EL (cell line): Measurements from ENCODE around the gene RNF5.
"Not testable (repeated sequence)": the region's sequence is repeated elsewhere in the genome, so short reads cannot be mapped to it uniquely, and the experiment has no call there.

ENCODE experiments used
- DNase-seq: peaks from one replicate; pipeline ENCODE4 v3.0.0-alpha.2; 2016

RNF5 gene, protein sequence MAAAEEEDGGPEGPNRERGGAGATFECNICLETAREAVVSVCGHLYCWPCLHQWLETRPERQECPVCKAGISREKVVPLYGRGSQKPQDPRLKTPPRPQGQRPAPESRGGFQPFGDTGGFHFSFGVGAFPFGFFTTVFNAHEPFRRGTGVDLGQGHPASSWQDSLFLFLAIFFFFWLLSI

DNA sequence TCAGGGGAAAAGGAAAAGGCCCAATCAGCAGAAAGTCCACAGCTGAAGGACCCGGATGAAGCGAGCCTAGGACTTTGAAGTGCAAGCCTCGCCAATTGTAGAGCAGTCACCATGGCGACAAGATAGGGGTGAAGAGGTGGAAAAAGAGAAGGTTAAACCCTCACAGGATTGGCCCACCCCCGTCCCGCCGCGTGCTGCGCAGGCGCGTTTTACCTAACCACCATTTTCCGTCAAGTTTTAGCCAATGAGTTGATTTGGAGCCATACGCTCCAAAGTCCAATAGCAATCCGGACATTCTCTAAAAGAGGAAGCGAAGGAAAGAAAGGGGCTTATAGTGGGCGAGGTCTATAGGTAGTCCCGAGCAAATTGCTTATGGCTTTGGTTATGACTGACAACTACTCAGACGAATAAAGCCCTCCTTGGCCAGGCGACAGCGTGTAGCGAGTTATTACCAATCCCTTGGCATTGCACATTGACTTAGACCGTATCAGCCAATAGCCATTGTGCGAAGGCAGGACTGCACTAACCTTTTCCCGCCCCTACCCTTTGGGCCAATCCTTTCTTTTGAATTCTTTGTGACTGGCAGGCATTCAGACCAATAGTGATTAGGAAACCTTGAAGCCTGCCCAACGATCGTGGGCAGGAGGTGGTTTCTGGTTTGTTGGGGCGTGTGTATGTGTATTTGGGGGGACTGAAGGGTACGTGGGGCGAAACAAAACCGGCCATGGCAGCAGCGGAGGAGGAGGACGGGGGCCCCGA, at the start of gene RNF5:
Gene RNF5 (plus strand): TSS at position 618 of the 759 bp plus-strand sequence. CDS start 107 bp downstream, at position 725.
- DNase-seq = peak; percentile 100

DNA sequence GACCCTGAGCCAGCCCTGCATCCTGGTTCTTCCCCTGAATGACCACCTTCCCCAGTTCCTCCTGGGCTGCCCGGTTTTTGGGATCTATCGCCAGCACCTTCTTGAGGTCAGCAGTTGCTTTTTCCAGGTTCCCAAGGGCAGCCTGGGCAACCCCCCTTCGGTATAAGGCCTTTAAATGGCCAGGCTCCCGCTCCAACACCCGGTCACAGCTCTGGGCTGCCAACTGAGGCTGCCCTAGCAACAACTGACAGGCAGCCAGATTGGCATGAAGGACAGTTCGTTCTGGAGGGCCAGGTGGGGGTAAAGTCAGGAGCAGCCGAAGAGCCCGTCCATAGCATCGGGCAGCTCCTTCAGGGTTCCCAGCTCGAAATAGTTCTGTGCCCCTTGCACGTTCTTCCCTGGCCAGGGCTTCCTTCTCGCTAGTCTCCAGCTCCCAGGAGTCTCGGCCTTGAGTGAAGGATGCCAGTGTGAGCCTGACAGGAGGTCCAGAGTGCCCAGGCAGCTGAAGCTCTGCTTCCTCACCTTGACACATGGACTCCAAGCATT, 49.4 kb upstream of the RNF5 start:
- no peak for DNase-seq

DNA sequence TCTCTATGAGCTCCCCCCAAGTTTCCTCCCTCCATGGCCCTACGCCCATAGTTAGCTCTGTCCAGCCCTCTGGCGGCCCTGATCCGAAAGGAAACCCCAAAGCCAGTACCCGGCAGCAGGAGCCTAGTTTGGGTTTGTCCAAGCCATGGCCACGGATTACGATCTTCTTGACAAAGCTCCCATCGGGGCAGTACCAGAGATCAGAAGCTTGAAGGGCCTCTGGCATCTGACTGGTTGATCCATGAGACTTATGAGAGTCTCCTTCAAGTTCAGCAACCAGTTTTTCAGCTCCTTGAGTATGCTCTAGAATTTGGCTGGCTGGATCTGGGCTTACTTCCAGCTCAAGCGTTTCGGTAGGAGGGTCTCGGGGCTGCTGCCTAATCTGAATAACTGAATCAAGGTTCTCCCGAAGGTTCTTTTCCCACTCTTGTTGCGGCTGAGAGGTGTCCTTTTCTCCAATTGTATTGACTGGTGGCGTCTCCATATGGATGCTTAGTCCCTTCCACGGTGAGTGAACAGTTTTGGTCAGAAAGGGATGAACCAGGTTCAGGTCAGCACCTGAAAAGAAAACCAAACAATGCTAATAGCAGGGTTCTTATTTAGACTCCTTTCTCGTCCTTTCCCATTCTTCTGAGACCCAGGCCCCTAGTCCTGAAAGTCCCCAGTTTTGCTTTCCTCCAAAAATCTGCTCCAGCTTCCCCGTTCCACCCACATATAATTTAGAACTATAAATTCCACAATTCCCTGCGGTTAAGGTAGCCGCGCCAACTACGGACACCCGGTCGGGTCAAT, 48.7 kb upstream of the RNF5 start:
- DNase-seq = no peak

DNA sequence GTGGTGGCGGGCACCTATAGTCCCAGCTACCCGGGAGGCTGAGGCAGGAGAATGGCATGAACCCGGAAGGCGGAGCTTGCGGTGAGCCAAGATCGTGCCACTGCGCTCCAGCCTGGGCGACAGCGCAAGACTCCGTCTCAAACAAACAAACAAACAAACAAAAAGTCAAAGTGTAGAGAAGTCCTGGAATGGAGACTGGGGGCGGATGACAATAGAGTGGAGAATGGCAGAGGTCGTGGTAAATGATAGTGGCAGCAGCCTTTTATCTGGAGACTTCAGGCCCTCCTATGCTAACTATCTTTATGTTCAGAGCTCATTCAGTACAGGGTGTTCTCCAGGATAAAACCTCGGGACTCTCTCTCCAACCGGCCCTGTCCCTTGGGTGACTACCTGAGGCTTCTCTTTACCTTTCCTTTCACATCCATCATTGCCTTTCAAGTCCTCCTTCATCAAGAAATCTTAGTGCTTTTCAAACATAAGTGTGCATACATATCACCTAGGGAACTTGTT, 46.7 kb upstream of the RNF5 start:
- no peak for DNase-seq

DNA sequence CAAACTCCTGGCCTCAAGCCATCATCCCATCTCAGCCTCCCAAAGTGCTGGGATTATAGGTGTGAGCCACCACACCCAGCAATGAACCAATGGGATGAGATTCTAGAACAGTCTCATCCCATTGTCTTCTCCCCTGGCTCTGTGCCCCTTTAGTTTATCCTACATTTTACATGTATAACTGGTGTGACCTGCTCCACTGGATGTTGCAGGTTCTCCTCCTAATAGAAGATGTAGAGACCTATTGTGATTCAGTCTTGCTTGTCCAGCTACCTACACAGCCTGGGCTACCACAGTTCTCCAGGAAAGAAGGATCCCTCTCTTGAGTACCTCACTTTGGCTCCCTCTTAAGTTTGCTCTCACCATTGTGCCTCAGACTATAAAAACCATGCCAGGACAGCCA, 46.1 kb upstream of the RNF5 start:
- no peak for DNase-seq

DNA sequence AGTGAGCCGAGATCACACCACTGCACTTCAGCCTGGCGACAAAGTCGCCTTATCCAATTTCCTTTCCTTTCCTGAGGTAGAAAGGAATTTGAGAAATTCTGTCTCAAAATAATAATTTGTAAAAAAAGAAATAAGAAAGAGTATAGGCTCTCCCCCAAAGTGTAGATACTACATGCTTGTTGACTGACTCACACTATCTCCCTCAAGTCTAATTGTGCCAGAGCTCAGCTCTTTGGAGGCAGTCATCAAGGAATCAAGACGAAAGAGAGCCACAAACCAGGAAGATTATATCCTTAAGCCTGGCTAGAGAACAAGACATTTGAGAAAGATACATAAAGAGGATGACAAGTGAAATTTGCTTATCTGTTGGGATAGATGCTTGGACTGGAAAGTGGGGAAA, 44.4 kb upstream of the RNF5 start:
- peak; percentile 72 for DNase-seq

DNA sequence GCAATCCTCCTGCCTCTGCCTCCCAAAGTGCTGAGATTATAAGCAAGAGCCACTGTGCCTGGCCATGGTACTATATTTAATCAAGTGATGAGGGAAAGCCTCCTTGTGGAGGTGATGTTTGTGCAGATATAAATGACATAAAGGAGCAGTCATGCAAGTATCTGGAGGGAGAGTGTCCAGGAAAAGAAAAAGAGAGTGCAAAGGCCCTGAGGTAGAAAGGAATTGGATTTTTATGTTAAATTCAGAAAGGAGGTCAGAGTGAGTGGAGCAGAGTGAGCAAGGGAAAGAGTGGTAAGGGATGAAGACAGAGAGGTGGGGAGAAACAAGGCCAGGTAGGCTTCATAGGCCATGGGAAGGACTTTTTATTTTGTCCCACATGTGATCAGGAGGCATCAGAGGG, 40.8 kb upstream of the RNF5 start:
- DNase-seq = no peak

DNA sequence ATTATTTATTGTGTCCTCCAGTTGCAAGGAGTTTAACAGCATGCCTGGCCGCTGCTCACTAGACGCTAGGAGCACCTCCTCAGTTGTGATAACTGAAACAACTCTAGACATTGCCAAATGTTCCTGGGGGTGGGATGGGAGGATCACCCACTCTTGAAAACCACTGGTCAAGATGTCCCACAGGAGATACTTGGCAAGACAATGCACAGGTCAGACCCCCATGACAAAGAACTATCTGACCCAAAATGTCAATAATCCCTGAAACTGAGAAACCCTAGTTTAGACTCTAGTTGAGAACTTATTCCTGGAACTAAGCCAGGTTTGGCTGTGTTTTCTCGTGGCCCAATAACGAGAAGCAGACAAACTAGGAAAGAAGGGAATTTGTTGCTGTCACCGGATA, 38.6 kb upstream of the RNF5 start:
- DNase-seq = no peak

DNA sequence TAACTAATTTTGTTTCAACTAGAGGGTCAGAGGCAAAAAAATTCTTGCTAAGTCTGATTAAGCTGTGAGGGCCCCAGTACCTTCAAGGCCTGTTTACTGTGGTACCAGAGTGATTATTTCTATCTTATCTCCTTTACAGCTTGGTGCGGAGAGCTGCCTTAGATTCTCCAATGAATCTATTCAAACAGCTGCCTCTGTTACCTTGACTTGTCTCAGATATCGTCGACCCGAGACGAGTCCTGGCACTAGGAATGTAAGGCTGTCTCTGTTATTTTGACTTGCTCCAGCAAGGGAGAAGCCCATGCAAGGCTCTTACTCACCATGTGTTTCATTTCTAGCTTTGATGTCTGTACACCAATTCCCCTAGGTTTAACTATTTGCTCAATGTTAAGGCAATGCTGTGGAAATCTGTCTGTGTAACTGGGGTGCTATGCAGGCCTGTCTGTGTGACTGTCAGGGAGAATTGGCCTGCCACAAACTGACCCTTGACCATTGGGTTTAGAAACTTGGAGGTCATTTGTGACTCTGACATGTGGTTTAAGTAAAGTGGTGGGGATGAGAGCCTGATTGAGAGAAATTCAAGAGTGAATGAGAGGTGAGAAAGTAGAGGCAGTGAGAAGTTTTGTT, 37.7 kb upstream of the RNF5 start:
- no peak for DNase-seq

DNA sequence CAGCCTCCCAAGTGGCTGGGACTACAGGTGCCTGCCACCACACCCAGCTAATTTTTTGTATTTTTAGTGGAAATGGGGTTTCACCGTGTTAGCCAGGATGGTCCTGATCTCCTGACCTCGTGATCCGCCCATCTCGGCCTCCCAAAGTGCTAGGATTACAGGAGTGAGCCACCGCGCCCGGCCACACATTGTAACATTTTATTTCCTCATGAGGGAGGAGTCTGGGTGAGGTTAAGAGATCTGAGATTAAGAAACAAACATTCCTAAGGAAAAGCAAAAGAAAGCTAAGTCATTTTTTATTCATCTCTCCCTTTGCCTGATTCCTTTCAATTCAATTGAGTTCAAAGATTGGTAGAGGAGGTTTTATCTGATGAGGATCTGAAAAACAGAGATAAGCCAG, 34.0 kb upstream of the RNF5 start:
- DNase-seq = not testable (repeated sequence)

DNA sequence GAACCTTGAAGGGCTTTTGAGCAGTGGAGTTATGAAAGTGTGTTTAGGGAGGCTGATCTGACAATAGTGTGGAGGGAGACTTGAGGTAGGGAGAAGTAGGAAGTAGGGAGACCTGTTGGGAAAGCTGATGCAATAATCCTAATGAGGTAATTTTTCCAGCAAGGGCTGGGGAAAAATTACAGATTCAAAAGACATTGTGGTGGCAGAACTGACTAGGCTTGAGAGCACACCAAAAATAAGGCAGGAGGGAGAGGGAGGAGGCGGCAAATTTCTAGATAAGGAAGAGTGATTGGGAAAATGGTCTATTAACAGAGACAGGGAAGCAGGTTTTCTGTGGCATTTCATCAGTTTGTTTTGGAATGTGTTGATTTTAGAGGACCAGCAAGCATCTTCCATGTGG, 31.9 kb upstream of the RNF5 start:
- DNase-seq = no peak

DNA sequence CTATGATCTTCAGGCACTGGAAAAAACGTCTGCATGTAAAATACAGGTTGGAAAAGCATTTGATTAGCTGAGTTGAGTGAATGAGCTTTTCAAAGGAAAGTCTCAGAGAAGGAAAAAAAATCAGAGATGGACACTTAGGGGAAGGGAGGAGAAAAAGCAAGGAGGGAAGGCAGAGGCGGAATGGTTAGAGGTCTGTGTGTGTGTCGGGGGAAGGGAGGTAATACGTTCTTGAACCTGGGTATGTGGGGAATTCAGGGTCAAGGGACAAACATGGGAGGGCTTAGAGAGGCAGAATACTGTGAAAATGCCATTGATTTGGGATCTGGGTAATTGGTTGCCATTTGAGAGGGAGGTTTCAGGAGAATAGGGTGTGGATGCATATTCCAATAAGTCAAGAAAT, 31.5 kb upstream of the RNF5 start:
- DNase-seq = no peak

DNA sequence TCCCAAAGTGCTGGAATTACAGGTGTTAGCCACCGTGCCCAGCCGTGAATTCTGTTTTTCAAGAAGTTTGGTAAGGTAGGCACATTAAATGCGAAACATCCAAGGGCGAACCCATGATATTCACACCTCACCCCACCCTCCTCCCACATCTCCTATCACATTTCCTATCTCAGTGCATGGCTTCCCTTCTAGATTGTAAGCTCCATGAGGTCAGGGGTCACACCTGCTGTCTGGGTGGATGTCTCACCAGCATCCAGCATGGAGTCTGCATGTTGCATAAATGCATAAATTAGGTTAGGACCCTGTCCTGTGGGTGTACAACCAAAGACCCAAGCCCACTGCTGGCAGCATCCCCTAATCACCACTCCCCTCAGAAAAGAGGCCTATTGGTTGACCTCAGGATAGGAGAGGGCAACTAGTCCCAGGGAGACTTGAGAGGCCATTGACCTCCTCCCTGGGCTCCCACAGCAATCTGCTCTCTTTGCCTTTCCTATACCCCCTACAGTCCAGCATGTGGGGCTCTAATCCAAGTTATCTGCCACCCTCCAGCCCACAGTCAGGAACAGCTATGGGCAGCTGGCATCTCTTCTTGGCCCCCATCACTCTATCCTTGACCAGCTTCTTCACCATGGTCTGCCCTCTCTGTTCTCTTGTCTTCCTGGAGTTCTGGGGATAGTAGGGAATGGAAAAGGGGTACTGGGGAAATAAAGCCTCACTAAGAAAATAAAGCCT, 30.6 kb upstream of the RNF5 start:
- no peak for DNase-seq

DNA sequence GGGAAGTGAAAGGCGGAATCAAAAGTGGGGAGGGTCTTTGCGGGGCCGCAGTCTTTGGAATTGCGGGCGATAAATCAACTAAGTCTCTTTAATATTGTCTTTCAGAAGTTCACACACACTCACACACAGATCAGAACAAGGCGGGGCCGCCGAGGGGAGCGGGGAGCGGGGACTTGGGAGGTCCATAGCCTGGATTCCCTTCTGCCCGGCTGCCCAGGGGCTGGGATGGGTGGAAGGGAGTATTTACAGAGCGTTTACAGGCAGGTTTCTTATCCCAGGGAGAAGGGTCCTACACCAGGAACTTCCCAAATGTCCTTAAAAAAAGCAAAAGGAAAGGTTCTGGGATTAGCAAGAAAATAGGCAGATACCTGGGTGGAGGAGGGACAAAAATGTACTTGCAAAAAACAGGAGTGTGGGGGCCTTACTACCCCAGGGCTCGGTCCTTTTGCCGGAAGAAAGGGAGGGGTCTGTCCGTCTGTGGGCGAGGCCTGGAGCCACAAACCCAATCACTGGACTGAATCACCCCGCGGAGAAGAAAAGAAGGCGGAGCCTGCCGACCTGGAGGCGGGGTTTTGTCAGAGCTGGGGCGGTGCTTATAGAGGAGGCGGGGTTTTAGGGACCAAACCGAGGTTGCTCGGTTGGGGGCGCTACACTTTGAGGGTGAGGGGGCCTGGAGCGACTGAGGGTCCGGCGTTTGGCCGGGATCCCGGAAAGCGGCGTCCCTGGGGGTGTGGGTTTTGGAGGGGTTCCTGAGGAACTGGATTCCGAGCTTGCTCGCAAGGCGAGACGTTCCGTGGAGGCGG, 29.7 kb upstream of the RNF5 start:
- DNase-seq = no peak

DNA sequence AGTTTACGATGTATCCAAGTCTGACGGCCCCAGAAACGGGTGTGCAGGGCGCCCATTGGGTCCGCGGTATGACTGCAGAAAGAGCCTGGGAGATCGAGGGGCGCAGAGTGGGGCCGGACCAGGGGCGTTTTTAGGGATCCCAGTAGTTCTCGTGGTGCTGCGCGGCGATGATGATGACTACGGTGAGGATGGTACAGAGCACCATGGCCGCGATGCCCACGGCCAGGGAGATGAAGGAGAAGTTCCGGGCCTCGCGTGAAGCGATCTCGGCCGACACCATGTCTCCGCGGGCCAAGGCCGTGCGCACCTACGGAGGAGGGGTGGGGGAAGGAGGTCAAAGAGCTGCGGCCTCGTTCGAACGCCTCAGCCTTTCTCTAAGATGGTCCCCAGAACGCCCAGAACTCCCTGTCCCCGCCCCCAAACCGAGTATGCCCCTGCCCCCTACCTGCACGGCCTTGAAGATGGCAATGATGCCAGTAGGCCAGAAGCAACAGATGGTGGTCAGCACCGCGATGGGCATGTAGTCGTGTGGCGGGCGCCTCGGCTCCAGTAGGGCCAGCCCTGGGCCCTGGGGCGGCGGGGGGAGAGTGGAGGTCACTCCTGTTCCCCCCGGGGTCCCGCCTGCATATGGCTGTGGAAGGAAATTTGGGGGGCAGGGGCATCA, 29.0 kb upstream of the RNF5 start:
- no peak for DNase-seq

DNA sequence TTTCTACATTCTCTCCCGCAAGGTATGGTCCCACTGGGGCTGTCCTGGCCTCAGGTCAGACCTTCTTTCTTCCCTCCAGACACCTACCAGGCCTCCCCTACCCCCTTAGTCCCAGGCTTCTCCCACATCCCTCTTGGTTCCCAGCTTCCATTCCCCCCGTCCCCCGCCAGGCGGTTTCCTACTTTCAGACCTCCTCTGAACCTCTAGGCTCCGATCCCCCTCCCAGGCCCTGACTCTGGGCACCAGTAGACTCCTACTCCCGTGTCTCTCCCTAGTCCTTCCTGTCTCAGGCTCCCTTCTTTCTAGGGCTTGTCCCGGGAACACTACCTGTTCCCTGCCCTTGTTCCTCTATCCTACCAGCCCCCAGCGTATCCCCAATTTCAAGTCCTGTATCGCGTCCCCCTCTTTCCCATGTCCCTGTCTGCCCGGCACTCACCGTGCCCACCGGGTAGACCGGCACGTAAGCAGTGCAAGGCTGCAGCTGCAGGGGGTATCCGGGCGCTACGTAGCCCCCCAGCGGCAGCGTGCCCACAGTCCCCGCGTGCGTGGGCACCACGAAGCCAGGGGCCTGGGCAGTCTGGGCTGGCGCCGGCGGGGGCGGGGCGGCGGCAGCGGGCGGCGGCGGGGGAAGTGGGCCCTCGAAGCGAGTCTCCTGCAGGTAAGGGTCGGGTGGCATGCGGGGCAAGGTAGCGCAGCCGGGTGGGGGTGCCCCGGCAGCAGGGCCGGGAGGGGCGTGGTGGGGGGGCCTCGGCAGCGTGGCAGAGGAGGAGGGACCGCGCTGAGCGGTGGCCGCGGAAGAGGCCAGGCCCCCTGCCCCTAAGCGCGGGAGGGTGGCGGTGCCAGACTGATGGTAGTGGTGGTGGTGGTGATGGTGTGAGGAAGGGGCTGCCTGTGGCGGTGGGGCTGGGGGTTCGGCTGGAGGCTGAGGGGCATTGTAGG, 28.0 kb upstream of the RNF5 start:
- no peak for DNase-seq

DNA sequence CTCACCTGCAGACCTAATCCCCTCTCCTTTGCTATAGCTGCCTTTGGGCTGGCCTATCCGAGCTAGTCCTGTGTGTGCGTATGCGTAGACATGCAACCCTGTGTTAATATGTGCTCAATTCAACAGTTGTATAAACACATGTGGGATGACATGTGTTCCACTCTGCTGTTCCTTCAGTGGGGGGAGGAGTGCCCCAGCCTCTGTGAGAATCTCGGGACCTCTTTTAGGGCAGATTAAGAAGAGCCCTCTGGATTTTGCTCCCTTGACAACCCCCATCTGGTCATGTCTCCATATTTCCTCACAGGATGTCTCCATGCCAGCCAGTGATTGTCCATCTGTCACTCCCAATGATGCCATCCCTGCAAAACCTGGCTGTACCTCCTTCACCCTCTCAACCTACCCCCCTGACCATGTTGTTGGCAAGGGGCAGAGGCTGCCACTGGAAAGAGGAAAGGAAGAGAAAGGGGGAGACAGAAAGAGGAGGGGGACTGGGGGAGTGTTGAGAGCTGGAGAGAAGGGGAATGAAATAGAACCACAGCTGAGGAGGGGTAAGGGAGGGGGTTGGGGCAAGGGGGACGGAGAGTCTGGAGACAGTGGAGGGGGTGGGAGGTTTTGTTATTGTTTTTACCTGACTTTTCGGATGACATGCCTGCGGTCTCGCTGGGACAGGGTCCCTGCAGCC, 26.9 kb upstream of the RNF5 start:
- no peak for DNase-seq

DNA sequence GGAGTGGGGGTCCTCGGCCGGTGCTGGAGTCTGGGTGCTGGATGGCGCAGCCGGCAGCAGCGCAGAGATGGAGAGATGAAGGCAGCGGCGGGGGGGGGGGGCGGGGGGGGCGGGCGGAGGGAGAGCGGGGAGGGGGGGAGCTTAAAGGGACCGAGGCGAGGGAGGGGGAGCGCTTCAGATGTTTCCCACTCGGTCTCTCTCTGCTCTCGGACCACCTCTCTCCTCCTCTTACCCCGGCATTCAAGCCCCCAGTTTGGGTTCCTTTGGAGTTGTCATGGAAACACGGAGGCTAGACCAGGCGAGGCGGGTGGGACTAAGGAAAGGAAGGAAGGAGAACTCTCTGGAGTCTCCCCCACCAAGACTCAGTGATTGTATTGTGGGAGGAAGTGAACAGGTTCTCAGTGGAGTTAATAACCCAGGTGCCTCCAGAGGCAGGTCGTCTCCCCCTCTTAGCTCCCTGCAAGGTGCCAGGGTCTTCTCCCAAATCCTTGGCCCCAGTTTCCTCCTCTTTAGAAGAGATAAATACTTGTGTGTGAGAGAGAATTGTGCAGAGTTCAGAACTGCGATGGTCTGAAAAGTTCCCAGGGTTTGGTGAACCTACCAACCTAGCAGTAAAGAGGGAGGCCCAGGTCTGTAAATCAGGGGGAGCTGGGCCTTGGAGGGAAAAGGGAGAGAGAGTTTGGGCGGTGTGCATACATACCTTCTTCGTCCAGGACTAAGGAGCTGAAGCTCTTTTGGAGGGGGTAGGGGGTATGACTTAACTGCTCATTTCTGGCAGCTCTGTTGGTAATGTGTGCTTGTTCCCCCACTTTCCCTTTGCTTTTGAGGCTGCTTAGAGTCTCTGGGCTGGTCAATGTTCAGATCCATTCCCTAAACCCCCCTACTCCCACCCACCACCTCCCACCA, 26.1 kb upstream of the RNF5 start, which contains the start of gene PRRT1:
Gene PRRT1 (minus strand): TSS at position 77 of the 906 bp plus-strand sequence. CDS start 112 bp downstream, outside the sequence.
- DNase-seq = no peak
